A673 (cell line): Measurements from ENCODE around the gene PTPN22. TPM values are rescaled to one million over a fixed set of nuclear protein-coding genes. Genes with fewer than 3 reads are reported as not detected.
A peak's percentile ranks its signal among the peaks of the same experiment; 100 is the strongest.

Source experiments
- BruUV-seq: library from RNA; stranded (reverse); fragments of 400-500 nt; replicated peaks from 2 replicates; lab custom pipeline; 2021; lab: Mats Ljungman, UMichigan
- CTCF ChIA-PET: fragments of 300-600 bp; sonication (Branson Sonifier 250); formaldehyde crosslinking; loops from one replicate; lab custom pipeline; 2022; ENCODE audit warnings: antibody characterized with exemption; lab: Charles Lee
- POLR2A ChIA-PET: fragments of 300-600 bp; sonication (Branson Sonifier 250); formaldehyde crosslinking; loops from one replicate; lab custom pipeline; 2022; ENCODE audit warnings: antibody characterized with exemption; ENCODE audit not compliant: low non-redundant PET; lab: Charles Lee
- DNase-seq: peaks from one replicate; pipeline ENCODE4 v3.0.0-alpha.2; 2015; ENCODE audit warnings: low spot score
- H3K27ac ChIP-seq: fragments of 200-600 bp; sonication (generic); 2 replicates; pipeline ENCODE4 v1.5.1; 2016; ENCODE audit warnings: mixed run types, low read depth, mild to moderate bottlenecking, mixed read lengths, antibody characterized with exemption, low read length; ENCODE audit not compliant: poor library complexity, severe bottlenecking
- H3K27me3 ChIP-seq: fragments of 200-600 bp; sonication (generic); replicated peaks from 2 replicates; pipeline ENCODE4 v1.6.1; 2017; ENCODE audit warnings: mixed run types, low read depth, mild to moderate bottlenecking, mixed read lengths, antibody characterized with exemption, low read length; ENCODE audit not compliant: insufficient read depth, poor library complexity
- H3K36me3 ChIP-seq: fragments of 200-600 bp; sonication (generic); 2 replicates; pipeline ENCODE4 v1.6.1; 2016; ENCODE audit warnings: mixed run types, mild to moderate bottlenecking, mixed read lengths, antibody characterized with exemption, low read length; ENCODE audit not compliant: insufficient read depth, poor library complexity, severe bottlenecking
- H3K4me1 ChIP-seq: fragments of 200-600 bp; sonication (generic); 2 replicates; pipeline ENCODE4 v1.6.1; 2017; ENCODE audit warnings: mixed run types, mild to moderate bottlenecking, mixed read lengths, antibody characterized with exemption, low read length; ENCODE audit not compliant: insufficient read depth, poor library complexity, severe bottlenecking
- H3K4me3 ChIP-seq: fragments of 200-600 bp; sonication (generic); 2 replicates; pipeline ENCODE4 v1.5.1; 2016; ENCODE audit warnings: low read depth, mixed run types, mild to moderate bottlenecking, mixed read lengths, low read length; ENCODE audit not compliant: poor library complexity, severe bottlenecking
- H3K9me3 ChIP-seq: fragments of 200-600 bp; sonication (generic); 2 replicates; pipeline ENCODE4 v1.6.1; 2016; ENCODE audit warnings: mixed run types, low read depth, mild to moderate bottlenecking, mixed read lengths, antibody characterized with exemption, low read length; ENCODE audit not compliant: poor library complexity, severe bottlenecking
- EZH2 ChIP-seq: fragments of 200-600 bp; sonication (generic); IDR thresholded peaks from 2 replicates; pipeline ENCODE4 v1.6.1; 2017; ENCODE audit warnings: borderline replicate concordance, low read depth, mild to moderate bottlenecking, mixed read lengths, antibody characterized with exemption, low read length; ENCODE audit not compliant: poor library complexity, severe bottlenecking
- intact Hi-C: fragments of 100-400 bp; cut with micrococcal nuclease; formaldehyde crosslinking; loops from one replicate; pipeline ENCODE4 v1.10.0; 2022; ENCODE audit not compliant: unreplicated experiment
- total RNA-seq: library from RNA; stranded (reverse); gene quantifications from 2 replicates; pipeline ENCODE4 v1.2.3, GENCODE V29; 2021
- TF ChIP-seq, protein P1 (sequence below): fragments of 300-800, 200-600 bp; sonication (generic); conservative IDR thresholded peaks from 2 replicates; pipeline ENCODE4 v1.5.1; 2017; ENCODE audit warnings: low read depth, mild to moderate bottlenecking, antibody characterized with exemption, low read length, moderate library complexity, mixed read lengths

PTPN22 gene
- total RNA-seq, 1 experiment from 2014 or later, result 0.26 TPM

DNA sequence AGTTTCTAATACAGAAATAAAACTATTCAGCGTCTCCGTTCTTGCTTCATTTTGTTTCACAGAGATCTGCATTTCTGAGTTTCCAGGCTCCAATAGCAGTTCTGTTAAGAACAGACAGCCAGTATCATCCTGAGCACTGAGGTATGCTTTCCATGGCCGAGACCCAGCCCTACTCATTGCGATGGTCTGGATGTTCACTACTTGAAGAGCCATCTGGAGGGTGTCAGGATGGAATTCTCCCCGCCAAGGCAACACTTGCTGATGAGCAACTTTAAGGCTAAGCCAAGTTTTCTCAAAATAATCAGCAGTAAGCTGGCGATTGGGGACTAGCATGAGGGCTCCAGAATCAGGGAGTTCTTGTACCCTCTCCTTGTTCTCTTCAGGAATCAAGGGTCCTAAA, 23.6 kb upstream of the PTPN22 start:
- H3K36me3 ChIP-seq, result peaks cover 61% of the 10 kb centered on the region
- intact Hi-C loops, result no loop called here

GRCh38 chr1:113893267-113893666, 21.8 kb upstream of the PTPN22 start:
- Histone ChIP-seq H3K27ac (no peak overlapping the region), H3K4me1 (peaks cover 19% of the 10 kb centered on the region), H3K36me3 (peaks cover 42% of the 10 kb centered on the region), H3K27me3 (no peaks in the 10 kb centered on the region), H3K9me3 (no peaks in the 10 kb centered on the region), H3K4me3 (no peak overlapping the region)
- TF ChIP-seq EZH2, result no peak
- TF ChIP-seq, protein P1, sequence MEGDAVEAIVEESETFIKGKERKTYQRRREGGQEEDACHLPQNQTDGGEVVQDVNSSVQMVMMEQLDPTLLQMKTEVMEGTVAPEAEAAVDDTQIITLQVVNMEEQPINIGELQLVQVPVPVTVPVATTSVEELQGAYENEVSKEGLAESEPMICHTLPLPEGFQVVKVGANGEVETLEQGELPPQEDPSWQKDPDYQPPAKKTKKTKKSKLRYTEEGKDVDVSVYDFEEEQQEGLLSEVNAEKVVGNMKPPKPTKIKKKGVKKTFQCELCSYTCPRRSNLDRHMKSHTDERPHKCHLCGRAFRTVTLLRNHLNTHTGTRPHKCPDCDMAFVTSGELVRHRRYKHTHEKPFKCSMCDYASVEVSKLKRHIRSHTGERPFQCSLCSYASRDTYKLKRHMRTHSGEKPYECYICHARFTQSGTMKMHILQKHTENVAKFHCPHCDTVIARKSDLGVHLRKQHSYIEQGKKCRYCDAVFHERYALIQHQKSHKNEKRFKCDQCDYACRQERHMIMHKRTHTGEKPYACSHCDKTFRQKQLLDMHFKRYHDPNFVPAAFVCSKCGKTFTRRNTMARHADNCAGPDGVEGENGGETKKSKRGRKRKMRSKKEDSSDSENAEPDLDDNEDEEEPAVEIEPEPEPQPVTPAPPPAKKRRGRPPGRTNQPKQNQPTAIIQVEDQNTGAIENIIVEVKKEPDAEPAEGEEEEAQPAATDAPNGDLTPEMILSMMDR, result no peak
- ChIA-PET CTCF (no interaction called here), POLR2A (no interaction called here)
- intact Hi-C loops, result no loop called here
- no TSS peak for BruUV-seq
- no peak for DNase-seq

More for the DNA sequence above, 23.6 kb upstream of the PTPN22 start:
- Histone ChIP-seq H3K4me3 (no peak overlapping the region), H3K27ac (no peak overlapping the region), H3K4me1 (peaks cover 19% of the 10 kb centered on the region), H3K9me3 (no peaks in the 10 kb centered on the region), H3K27me3 (no peaks in the 10 kb centered on the region)
- TSS peak; percentile 5 for BruUV-seq
- ChIA-PET POLR2A (no interaction called here), CTCF (no interaction called here)
- TF ChIP-seq, protein P1, result no peak
- no peak for TF ChIP-seq EZH2
- no peak for DNase-seq

DNA sequence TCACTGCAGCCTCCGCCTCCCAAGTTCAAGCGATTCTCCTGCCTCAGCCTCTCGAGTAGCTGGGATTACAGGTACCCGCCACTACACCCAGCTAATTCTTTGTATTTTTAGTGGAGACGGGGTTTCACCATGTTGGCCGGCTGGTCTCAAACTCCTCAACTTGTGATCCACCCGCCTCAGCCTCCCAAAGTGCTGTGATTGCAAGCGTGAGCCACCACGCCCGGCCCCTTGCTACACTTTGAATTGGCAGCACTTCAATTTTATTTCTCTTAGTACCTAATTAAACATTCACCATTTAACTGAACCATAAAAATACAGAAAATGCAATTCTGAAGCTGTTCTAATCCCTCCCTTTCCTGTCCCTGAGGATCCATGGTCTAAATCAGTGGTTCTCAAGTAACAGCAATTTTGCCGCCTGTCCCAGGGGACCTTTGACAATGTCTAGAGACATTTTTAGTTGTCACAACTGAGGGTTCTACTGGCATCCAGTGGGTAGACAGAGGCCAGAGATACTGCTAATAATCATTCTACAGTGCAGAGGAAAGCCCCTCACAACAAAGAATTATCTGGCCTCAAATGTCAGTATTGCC, 20.2 kb upstream of the PTPN22 start:
- Histone ChIP-seq H3K36me3 (peaks cover 27% of the 10 kb centered on the region), H3K27ac (peak overlapping the region; percentile 52), H3K4me3 (no peak overlapping the region), H3K4me1 (peaks cover 19% of the 10 kb centered on the region), H3K9me3 (no peaks in the 10 kb centered on the region), H3K27me3 (no peaks in the 10 kb centered on the region)
- intact Hi-C loops, result no loop called here
- TF ChIP-seq, protein P1, result no peak
- no peak for TF ChIP-seq EZH2
- ChIA-PET CTCF (no interaction called here), POLR2A (no interaction called here)
- BruUV-seq, result no TSS peak
- DNase-seq, result peak; percentile 91
